HG02642 (cell line): ENCODE results near the gene PLD2.

Experiments used
- ATAC-seq: cut with Tn5 transposase; IDR thresholded peaks from one replicate; pipeline ENCODE4 v1.9.1; 2021; ENCODE audit warnings: mild to moderate bottlenecking; ENCODE audit not compliant: unreplicated experiment, poor library complexity

Gene PLD2

GRCh38 chr17:4806777-4807604, at the start of gene PLD2:
PLD2 (plus strand) TSS chr17:4807152; CDS start chr17:4807773, 621 bp downstream.
- peak; percentile 94 for ATAC-seq

- no peak for ATAC-seq
These were observed 47.1 kb upstream of the PLD2 start for GRCh38 chr17:4759776-4760236.

- ATAC-seq = no peak
These were observed 42.4 kb upstream of the PLD2 start for GRCh38 chr17:4764595-4764994.

GRCh38 chr17:4766201-4766600, 40.8 kb upstream of the PLD2 start:
- no peak for ATAC-seq

- no peak for ATAC-seq
These were observed 40.2 kb upstream of the PLD2 start for GRCh38 chr17:4766723-4767122.

GRCh38 chr17:4768298-4768697, 38.7 kb upstream of the PLD2 start:
- ATAC-seq = no peak

GRCh38 chr17:4769628-4770027, 37.3 kb upstream of the PLD2 start:
- no peak for ATAC-seq

GRCh38 chr17:4771519-4772234, 35.3 kb upstream of the PLD2 start, which contains the start of gene TM4SF5:
TM4SF5 (plus strand) TSS chr17:4771886; CDS start chr17:4771923, 37 bp downstream.
- no peak for ATAC-seq

- ATAC-seq = no peak
These were observed 34.7 kb upstream of the PLD2 start for GRCh38 chr17:4772235-4772613.

- no peak for ATAC-seq
These were observed 28.8 kb upstream of the PLD2 start for GRCh38 chr17:4777969-4778760.

GRCh38 chr17:4780325-4780955, 26.5 kb upstream of the PLD2 start:
- ATAC-seq = no peak

GRCh38 chr17:4782652-4783051, 24.3 kb upstream of the PLD2 start:
- no peak for ATAC-seq

GRCh38 chr17:4785311-4786105, 21.4 kb upstream of the PLD2 start:
- no peak for ATAC-seq

GRCh38 chr17:4786106-4786511, 20.8 kb upstream of the PLD2 start, which contains the start of gene VMO1:
VMO1 (minus strand) TSS chr17:4786364; CDS start chr17:4786352, 12 bp downstream.
- ATAC-seq = no peak

GRCh38 chr17:4786516-4786915, 20.4 kb upstream of the PLD2 start:
- ATAC-seq = no peak

GRCh38 chr17:4788159-4788806, 18.7 kb upstream of the PLD2 start:
- ATAC-seq = no peak

- no peak for ATAC-seq
These were observed 17.9 kb upstream of the PLD2 start, which contains the start of gene GLTPD2 for GRCh38 chr17:4788807-4789700. GLTPD2 (plus strand) TSS chr17:4788964; CDS start chr17:4789012, 48 bp downstream.

- no peak for ATAC-seq
These were observed 17.3 kb upstream of the PLD2 start for GRCh38 chr17:4789701-4789950.
